ENCODE results near the gene CHDH. TPM values are rescaled to one million over a fixed set of nuclear protein-coding genes. Genes with fewer than 3 reads are reported as not detected.

Gene CHDH
- polyA plus RNA-seq, 2 donors = 0.46 to 0.53 TPM

DNA sequence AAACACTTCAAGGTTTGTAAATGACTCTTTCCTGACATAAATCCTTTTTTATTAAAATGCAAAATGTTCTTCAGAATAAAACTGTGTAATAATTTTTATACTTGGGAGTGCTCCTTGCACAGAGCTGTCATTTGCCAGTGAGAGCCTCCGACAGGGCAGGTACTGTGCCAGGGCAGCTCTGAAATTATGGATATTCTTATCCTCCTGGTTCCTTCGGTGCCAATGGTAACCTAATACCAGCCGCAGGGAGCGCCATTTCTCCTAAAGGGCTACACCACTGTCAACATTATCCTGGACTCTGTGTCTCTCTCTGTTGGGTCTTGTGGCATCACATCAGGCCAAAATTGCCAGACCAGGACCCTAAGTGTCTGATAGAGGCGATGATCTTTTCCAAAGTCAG lies 33.0 kb downstream of the CHDH start:
- H3K9me3 ChIP-seq (ENCODE audit: control insufficient read depth in 2 of 2, insufficient read depth in 1 of 2, low read depth in 1 of 2, low read length in 1 of 2) = no peaks in the 10 kb centered on the region
- no peaks in the 10 kb centered on the region for H3K27me3 ChIP-seq (ENCODE audit: control insufficient read depth in 1 of 2, insufficient read depth in 2 of 2, low read length in 2 of 2)
- no peak overlapping the region for H3K4me3 ChIP-seq (ENCODE audit: low read depth in 1 of 2, low read length in 2 of 2)
- H3K4me1 ChIP-seq (ENCODE audit: control insufficient read depth in 2 of 2, insufficient read depth in 2 of 2, low read length in 1 of 2) = no peaks in the 10 kb centered on the region
- 90 to 92% methylated on average over 5 of the region's 5 CpGs for WGBS, 2 donors
- H3K36me3 ChIP-seq (ENCODE audit: control insufficient read depth in 2 of 2, insufficient read depth in 2 of 2, low read length in 1 of 2) = peaks cover 0 to 2% of the 10 kb centered on the region in 2 donors
- no peak overlapping the region for H3K27ac ChIP-seq (ENCODE audit: low read depth in 2 of 2, low read length in 1 of 2)

DNA sequence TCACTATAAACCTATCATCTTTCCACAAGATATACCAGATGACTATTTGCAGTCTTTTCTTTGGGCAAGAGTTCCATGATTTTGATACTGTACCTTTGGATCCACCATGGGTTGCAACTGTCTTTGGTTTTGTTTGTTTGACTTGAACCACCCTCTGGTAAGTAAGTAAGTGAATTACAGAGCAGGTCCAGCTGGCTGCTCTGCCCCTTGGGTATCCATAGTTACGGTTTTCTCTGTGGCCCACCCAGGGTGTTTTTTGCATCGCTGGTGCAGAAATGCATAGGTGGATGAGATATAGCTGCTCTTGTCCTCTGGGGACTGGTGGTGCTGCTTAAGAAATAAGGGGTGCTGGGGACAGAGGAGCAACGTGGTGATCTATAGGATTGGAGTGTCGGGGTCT lies 33.8 kb downstream of the CHDH start:
- H3K27ac ChIP-seq (ENCODE audit: low read depth in 2 of 2, low read length in 1 of 2) = no peak overlapping the region
- H3K27me3 ChIP-seq (ENCODE audit: control insufficient read depth in 1 of 2, insufficient read depth in 2 of 2, low read length in 2 of 2) = no peaks in the 10 kb centered on the region
- H3K4me1 ChIP-seq (ENCODE audit: control insufficient read depth in 2 of 2, insufficient read depth in 2 of 2, low read length in 1 of 2) = no peaks in the 10 kb centered on the region
- H3K4me3 ChIP-seq (ENCODE audit: low read depth in 1 of 2, low read length in 2 of 2) = no peak overlapping the region
- H3K9me3 ChIP-seq (ENCODE audit: control insufficient read depth in 2 of 2, insufficient read depth in 1 of 2, low read depth in 1 of 2, low read length in 1 of 2) = no peaks in the 10 kb centered on the region
- 64 to 67% methylated on average over 4 of the region's 4 CpGs for WGBS, 2 donors
- H3K36me3 ChIP-seq (ENCODE audit: control insufficient read depth in 2 of 2, insufficient read depth in 2 of 2, low read length in 1 of 2) = no peaks in the 10 kb centered on the region

DNA sequence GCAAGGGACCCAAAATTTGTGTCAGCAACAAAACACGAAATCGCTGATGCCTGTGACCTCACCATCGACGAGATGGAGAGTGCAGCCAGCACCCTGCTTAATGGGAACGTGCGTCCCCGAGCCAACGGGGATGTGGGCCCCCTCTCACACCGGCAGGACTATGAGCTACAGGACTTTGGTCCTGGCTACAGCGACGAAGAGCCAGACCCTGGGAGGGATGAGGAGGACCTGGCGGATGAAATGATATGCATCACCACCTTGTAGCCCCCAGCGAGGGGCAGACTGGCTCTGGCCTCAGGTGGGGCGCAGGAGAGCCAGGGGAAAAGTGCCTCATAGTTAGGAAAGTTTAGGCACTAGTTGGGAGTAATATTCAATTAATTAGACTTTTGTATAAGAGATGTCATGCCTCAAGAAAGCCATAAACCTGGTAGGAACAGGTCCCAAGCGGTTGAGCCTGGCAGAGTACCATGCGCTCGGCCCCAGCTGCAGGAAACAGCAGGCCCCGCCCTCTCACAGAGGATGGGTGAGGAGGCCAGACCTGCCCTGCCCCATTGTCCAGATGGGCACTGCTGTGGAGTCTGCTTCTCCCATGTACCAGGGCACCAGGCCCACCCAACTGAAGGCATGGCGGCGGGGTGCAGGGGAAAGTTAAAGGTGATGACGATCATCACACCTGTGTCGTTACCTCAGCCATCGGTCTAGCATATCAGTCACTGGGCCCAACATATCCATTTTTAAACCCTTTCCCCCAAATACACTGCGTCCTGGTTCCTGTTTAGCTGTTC lies 34.9 kb downstream of the CHDH start:
- WGBS, 2 donors = 92 to 95% methylated on average over 24 of the region's 24 CpGs
- no peaks in the 10 kb centered on the region for H3K27me3 ChIP-seq (ENCODE audit: control insufficient read depth in 1 of 2, insufficient read depth in 2 of 2, low read length in 2 of 2)
- no peaks in the 10 kb centered on the region for H3K36me3 ChIP-seq (ENCODE audit: control insufficient read depth in 2 of 2, insufficient read depth in 2 of 2, low read length in 1 of 2)
- no peaks in the 10 kb centered on the region for H3K4me1 ChIP-seq (ENCODE audit: control insufficient read depth in 2 of 2, insufficient read depth in 2 of 2, low read length in 1 of 2)
- no peak overlapping the region for H3K27ac ChIP-seq (ENCODE audit: low read depth in 2 of 2, low read length in 1 of 2)
- no peak overlapping the region for H3K4me3 ChIP-seq (ENCODE audit: low read depth in 1 of 2, low read length in 2 of 2)
- H3K9me3 ChIP-seq (ENCODE audit: control insufficient read depth in 2 of 2, insufficient read depth in 1 of 2, low read depth in 1 of 2, low read length in 1 of 2) = no peaks in the 10 kb centered on the region

DNA sequence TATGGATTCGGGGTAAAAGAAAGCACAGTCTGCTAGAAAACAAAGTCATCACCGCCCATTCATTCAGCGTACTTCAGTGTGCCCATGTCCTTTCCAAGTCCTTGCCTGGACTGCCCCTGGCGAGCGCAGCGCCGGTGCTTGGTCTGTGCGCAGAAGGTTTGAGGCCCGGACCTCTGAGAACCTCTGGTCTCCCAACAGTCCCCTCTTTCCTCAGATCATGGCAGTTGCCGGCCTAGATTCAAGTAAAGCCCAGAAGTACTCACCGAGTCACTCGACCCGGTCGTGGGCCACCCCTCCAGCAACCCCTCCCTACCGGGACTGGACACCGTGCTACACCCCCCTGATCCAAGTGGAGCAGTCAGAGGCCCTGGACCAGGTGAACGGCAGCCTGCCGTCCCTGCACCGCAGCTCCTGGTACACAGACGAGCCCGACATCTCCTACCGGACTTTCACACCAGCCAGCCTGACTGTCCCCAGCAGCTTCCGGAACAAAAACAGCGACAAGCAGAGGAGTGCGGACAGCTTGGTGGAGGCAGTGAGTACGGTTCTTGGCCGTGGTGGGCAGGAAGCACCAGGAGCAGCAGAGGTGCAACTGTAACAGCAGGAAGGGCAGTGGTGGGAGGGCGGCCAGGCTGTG lies 36.3 kb downstream of the CHDH start:
- H3K4me1 ChIP-seq (ENCODE audit: control insufficient read depth in 2 of 2, insufficient read depth in 2 of 2, low read length in 1 of 2) = no peaks in the 10 kb centered on the region
- no peak overlapping the region for H3K27ac ChIP-seq (ENCODE audit: low read depth in 2 of 2, low read length in 1 of 2)
- no peaks in the 10 kb centered on the region for H3K9me3 ChIP-seq (ENCODE audit: control insufficient read depth in 2 of 2, insufficient read depth in 1 of 2, low read depth in 1 of 2, low read length in 1 of 2)
- H3K4me3 ChIP-seq (ENCODE audit: low read depth in 1 of 2, low read length in 2 of 2) = no peak overlapping the region
- 87 to 91% methylated on average over 28 of the region's 28 CpGs for WGBS, 2 donors
- H3K27me3 ChIP-seq (ENCODE audit: control insufficient read depth in 1 of 2, insufficient read depth in 2 of 2, low read length in 2 of 2) = no peaks in the 10 kb centered on the region
- no peaks in the 10 kb centered on the region for H3K36me3 ChIP-seq (ENCODE audit: control insufficient read depth in 2 of 2, insufficient read depth in 2 of 2, low read length in 1 of 2)

DNA sequence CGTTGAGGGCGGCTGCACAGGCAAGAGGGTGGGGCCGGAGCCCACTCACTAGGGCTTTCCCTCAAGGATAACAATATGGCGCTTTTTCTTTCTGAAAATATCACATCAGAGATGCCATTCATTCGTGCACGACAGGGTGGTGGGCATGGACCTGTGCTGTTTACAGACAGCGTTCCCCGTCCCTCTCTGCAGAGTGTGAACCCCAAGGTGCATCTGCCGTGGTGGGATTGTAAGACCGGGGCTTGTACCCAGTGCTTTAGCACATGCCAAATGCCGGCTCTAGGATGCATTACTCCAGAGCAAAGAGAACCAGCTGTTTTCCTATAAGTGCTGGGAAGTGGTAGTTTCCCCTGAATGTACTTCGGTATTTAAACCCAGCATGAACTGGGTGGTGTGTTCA lies 37.0 kb downstream of the CHDH start:
- 85 to 90% methylated on average over 12 of the region's 12 CpGs for WGBS, 2 donors
- H3K27ac ChIP-seq (ENCODE audit: low read depth in 2 of 2, low read length in 1 of 2) = no peak overlapping the region
- H3K36me3 ChIP-seq (ENCODE audit: control insufficient read depth in 2 of 2, insufficient read depth in 2 of 2, low read length in 1 of 2) = no peaks in the 10 kb centered on the region
- no peaks in the 10 kb centered on the region for H3K27me3 ChIP-seq (ENCODE audit: control insufficient read depth in 1 of 2, insufficient read depth in 2 of 2, low read length in 2 of 2)
- no peaks in the 10 kb centered on the region for H3K9me3 ChIP-seq (ENCODE audit: control insufficient read depth in 2 of 2, insufficient read depth in 1 of 2, low read depth in 1 of 2, low read length in 1 of 2)
- no peaks in the 10 kb centered on the region for H3K4me1 ChIP-seq (ENCODE audit: control insufficient read depth in 2 of 2, insufficient read depth in 2 of 2, low read length in 1 of 2)
- H3K4me3 ChIP-seq (ENCODE audit: low read depth in 1 of 2, low read length in 2 of 2) = no peak overlapping the region

DNA sequence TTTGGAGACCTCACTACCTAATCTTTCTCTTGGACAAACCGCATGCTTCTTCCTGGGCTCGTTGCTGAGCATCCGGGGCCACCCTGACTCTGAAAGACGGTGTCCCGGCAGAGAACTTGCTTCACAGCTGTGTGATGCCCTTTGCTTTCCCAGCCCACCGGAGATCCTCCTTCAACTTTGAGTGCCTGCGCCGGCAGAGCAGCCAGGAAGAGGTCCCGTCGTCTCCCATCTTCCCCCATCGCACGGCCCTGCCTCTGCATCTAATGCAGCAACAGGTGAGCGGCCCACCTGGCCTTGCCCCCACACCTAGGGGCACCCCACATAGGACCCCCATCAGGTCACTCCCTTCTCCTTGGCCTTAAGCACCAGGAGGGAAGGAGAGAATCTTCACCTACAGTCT lies 37.7 kb downstream of the CHDH start:
- Histone ChIP-seq H3K4me1 (ENCODE audit: control insufficient read depth in 2 of 2, insufficient read depth in 2 of 2, low read length in 1 of 2) (no peaks in the 10 kb centered on the region), H3K9me3 (ENCODE audit: control insufficient read depth in 2 of 2, insufficient read depth in 1 of 2, low read depth in 1 of 2, low read length in 1 of 2) (no peaks in the 10 kb centered on the region), H3K4me3 (ENCODE audit: low read depth in 1 of 2, low read length in 2 of 2) (no peak overlapping the region), H3K27ac (ENCODE audit: low read depth in 2 of 2, low read length in 1 of 2) (no peak overlapping the region), H3K36me3 (ENCODE audit: control insufficient read depth in 2 of 2, insufficient read depth in 2 of 2, low read length in 1 of 2) (no peaks in the 10 kb centered on the region), H3K27me3 (ENCODE audit: control insufficient read depth in 1 of 2, insufficient read depth in 2 of 2, low read length in 2 of 2) (no peaks in the 10 kb centered on the region)
- 94% methylated on average over 13 of the region's 13 CpGs for WGBS, 2 donors

DNA sequence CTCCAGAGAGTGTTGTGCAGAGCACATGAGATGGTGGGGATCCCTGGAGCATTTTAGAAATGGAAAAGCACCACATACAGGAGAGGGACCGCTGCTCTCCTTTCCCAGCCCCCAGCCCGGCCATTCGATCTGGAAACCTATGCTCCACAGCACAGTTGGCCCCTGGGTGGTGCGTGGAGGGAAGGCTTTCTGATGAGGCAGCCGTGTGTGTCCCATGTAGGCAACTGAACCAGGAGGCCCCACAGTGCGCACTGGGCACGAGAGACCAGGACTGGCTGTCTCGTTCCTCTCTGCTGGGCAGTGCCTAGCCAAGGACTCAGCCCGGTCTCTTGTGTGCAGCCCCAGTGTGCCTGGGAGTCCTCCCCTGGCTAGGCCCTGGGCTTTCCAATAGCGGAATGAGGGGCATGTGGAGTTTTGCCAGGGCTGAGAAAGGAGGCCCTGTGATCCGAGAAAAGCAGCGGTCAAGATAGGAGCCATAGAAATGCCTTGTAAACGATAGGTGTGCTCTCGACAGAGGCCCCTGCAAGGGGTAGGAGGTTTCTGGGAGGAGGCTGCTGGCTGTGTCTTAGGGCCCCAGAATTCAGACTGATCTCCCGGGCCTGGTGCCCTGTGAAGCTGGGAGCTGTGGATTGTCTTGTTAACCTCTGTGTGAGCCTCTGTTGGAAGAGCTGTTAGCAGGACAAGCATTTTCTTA lies 39.0 kb downstream of the CHDH start:
- Histone ChIP-seq H3K36me3 (ENCODE audit: control insufficient read depth in 2 of 2, insufficient read depth in 2 of 2, low read length in 1 of 2) (no peaks in the 10 kb centered on the region), H3K27ac (ENCODE audit: low read depth in 2 of 2, low read length in 1 of 2) (no peak overlapping the region)
- WGBS, 2 donors = 80 to 88% methylated on average over 15 of the region's 15 CpGs

DNA sequence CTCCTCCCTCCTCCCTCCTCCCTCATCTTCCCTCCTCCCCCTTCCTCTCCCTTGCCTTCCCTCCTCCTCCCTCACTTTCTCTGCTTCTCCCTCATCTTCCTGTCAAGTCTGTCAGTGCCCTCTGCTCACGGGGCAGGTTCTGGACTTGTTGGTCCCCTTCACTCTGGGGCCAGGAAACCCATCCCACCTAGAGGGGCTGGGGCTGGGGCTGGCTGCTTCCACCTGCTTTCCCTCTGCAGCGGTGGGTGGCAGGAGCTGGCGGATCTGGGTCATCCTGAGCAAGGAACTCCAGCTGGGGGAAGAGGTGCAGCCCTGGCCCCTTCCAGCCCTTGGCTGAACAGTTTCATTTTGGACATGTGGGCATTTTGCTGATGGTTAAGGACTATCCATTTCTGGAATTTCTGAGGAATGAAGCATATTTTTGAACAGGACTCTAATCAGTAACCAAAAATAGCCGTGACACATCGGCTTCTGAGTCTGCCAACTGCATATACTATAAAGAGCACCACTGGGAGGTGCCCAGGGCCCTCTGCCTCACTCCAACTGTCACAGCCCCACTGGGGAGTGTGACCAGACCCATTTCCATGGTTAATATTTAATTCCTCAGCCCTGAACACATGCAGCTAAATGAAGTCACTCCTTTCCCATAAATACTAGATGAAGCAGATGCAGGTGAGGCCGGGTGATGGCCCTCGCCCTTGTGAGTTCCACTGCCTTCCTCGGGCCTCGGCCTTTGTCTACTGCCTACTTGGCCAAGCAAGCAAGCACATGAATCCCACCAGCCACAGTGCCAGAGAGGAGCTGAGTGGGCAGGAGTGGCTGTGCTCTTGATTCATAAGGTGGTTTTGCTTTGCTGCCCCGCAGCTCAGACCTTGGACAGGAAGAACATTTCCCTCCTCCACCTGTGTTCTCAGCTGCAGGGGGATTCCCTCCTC lies 39.8 kb downstream of the CHDH start:
- no peak overlapping the region for H3K27ac ChIP-seq (ENCODE audit: low read depth in 2 of 2, low read length in 1 of 2)
- no peaks in the 10 kb centered on the region for H3K9me3 ChIP-seq (ENCODE audit: control insufficient read depth in 2 of 2, insufficient read depth in 1 of 2, low read depth in 1 of 2, low read length in 1 of 2)
- no peaks in the 10 kb centered on the region for H3K27me3 ChIP-seq (ENCODE audit: control insufficient read depth in 1 of 2, insufficient read depth in 2 of 2, low read length in 2 of 2)
- H3K4me3 ChIP-seq (ENCODE audit: low read depth in 1 of 2, low read length in 2 of 2) = no peak overlapping the region
- WGBS, 2 donors = 59 to 76% methylated on average over 10 of the region's 10 CpGs
- H3K4me1 ChIP-seq (ENCODE audit: control insufficient read depth in 2 of 2, insufficient read depth in 2 of 2, low read length in 1 of 2) = no peaks in the 10 kb centered on the region
- no peaks in the 10 kb centered on the region for H3K36me3 ChIP-seq (ENCODE audit: control insufficient read depth in 2 of 2, insufficient read depth in 2 of 2, low read length in 1 of 2)

More for the DNA sequence above, 39.0 kb downstream of the CHDH start:
- H3K9me3 ChIP-seq (ENCODE audit: control insufficient read depth in 2 of 2, insufficient read depth in 1 of 2, low read depth in 1 of 2, low read length in 1 of 2) = no peaks in the 10 kb centered on the region
- H3K27me3 ChIP-seq (ENCODE audit: control insufficient read depth in 1 of 2, insufficient read depth in 2 of 2, low read length in 2 of 2) = no peaks in the 10 kb centered on the region
- H3K4me3 ChIP-seq (ENCODE audit: low read depth in 1 of 2, low read length in 2 of 2) = no peak overlapping the region
- H3K4me1 ChIP-seq (ENCODE audit: control insufficient read depth in 2 of 2, insufficient read depth in 2 of 2, low read length in 1 of 2) = no peaks in the 10 kb centered on the region
